Left lung (tissue), 10 donors: Measurements from ENCODE around the gene CASP10. TPM values are rescaled to one million over a fixed set of nuclear protein-coding genes. Genes with fewer than 3 reads are reported as not detected.

ENCODE experiments used
- ATAC-seq: fragments of 200-7000 bp; cut with Tn5 transposase; one replicate; pipeline ENCODE4 v1.9.1; 2020; ENCODE audit warnings: moderate library complexity
- DNase-seq, 4 donors: peaks; one replicate each; pipeline ENCODE4 v3.0.0-alpha.2; 2013 to 2020
- H3K27ac ChIP-seq, 2 donors: fragments of 200-600 bp; sonication (generic) in 1 of 2; one replicate each; pipeline versions ENCODE4 v1.5.0 to v1.8.0; 2020 to 2021
- H3K27me3 ChIP-seq, 2 donors: fragments of 200-600 bp; sonication (generic) in 1 of 2; one replicate each; pipeline versions ENCODE4 v1.5.0 to v1.8.0; 2020 to 2021
- H3K36me3 ChIP-seq, 2 donors: fragments of 200-600 bp; sonication (generic) in 1 of 2; one replicate each; pipeline versions ENCODE4 v1.5.0 to v1.8.0; 2020 to 2021
- H3K4me1 ChIP-seq, 2 donors: fragments of 200-600 bp; one replicate each; pipeline ENCODE4 v1.8.0; 2021
- H3K4me3 ChIP-seq, 2 donors: fragments of 200-600 bp; sonication (generic) in 1 of 2; one replicate each; pipeline versions ENCODE4 v1.5.0 to v1.8.0; 2020 to 2021; ENCODE audit warnings: mild to moderate bottlenecking in 1 of 2
- H3K9me3 ChIP-seq, 2 donors: fragments of 200-600 bp; sonication (generic) in 1 of 2; one replicate each; pipeline versions ENCODE4 v1.5.0 to v1.8.0; 2020 to 2021
- CTCF ChIP-seq, 2 donors: fragments of 200-600 bp; sonication (generic) in 1 of 2; IDR thresholded peaks; one replicate each; pipeline versions ENCODE4 v1.5.0 to v1.8.0; 2021; ENCODE audit warnings: antibody characterized with exemption in 2 of 2
- intact Hi-C, 2 donors: fragments of 100-400 bp; cut with DNase I; formaldehyde crosslinking; loops; one replicate each; pipeline versions ENCODE4 v1.11.2 to v1.14.2; 2022
- polyA plus RNA-seq, 6 donors: library from polyadenylated mRNA; unstranded; fragments of 120-200 nt; gene quantifications; one replicate each; pipeline ENCODE4 v1.2.1, GENCODE V29; 2013; ENCODE audit not compliant: insufficient read length in 6 of 6
- total RNA-seq, 2 donors: library from RNA; stranded (reverse); fragmentation: NEBNext Ultra II Directional; extraction: Animal tissue kit (Norgen Biotek cat#: 25700); gene quantifications; one replicate each; pipeline ENCODE4 v1.2.1, GENCODE V29; 2021
- donor health status: DM: no; HTN: yes; CAD: no.
- donor health status: DM: no; HTN: no; CAD: no.

The CASP10 gene
- total and polyA plus RNA-seq, 8 donors = 14.6 to 31.5 (median 17.8) TPM

DNA sequence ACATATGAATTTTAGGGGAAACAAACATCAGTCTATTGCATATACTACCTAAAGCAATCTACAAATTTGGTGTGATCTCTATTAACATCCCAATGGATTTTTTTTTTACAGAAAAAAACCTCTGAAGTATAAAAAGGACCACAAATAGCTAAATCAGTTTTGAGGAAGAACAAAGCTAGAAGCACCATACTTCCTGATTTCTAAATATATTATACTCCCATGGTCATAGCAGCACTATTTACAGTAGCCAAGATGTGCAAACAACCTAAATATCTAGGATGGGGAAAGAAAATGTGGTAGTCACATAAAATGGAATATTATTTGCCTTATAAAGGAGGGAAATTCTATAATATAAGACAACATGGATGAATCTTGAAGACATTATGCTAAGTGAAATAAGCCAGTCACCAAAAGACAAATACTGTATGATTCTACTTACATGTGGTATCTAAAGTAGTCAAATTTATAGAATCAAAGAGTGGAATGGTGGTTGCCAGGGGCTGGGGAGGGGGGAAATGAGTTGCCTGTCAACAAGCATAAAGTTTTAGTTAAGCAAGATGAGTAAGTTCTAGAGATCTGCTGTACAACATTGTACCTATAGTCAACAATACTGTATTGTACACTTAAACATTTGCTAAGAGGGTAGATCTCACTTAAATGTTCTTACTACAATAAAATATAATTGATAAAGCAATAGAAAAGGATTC, 59.8 kb downstream of the CASP10 start:
- Histone ChIP-seq H3K27ac (no peak overlapping the region), H3K4me1 (peaks cover 0 to 40% of the 10 kb centered on the region in 2 donors), H3K4me3 (no peak overlapping the region), H3K9me3 (no peaks in the 10 kb centered on the region), H3K27me3 (no peaks in the 10 kb centered on the region), H3K36me3 (no peaks in the 10 kb centered on the region)
- no peak for DNase-seq
- intact Hi-C loops = no loop called here
- TF ChIP-seq CTCF (IDR thresholded peaks at IDR 0.05) = no peak
- no peak for ATAC-seq

GRCh38 chr2:201244829-201245228, 61.9 kb downstream of the CASP10 start:
- no peak overlapping the region for H3K27ac ChIP-seq
- H3K4me3 ChIP-seq = no peak overlapping the region
- intact Hi-C loops = no loop called here
- TF ChIP-seq CTCF (IDR thresholded peaks at IDR 0.05) = no peak
- no peaks in the 10 kb centered on the region for H3K27me3 ChIP-seq
- no peak for ATAC-seq
- H3K9me3 ChIP-seq = no peaks in the 10 kb centered on the region
- peaks cover 0 to 27% of the 10 kb centered on the region in 2 donors for H3K4me1 ChIP-seq
- DNase-seq = no peak
- H3K36me3 ChIP-seq = no peaks in the 10 kb centered on the region

GRCh38 chr2:201246280-201246679, 63.3 kb downstream of the CASP10 start:
- no peak for TF ChIP-seq CTCF (IDR thresholded peaks at IDR 0.05)

GRCh38 chr2:201248288-201248844, 65.4 kb downstream of the CASP10 start:
- intact Hi-C loops = no loop called here
- no peaks in the 10 kb centered on the region for H3K9me3 ChIP-seq
- no peak overlapping the region for H3K4me3 ChIP-seq
- ATAC-seq (no peak), DNase-seq (no peak)
- no peaks in the 10 kb centered on the region for H3K36me3 ChIP-seq
- no peak for TF ChIP-seq CTCF (IDR thresholded peaks at IDR 0.05)
- H3K4me1 ChIP-seq = peaks cover 0 to 19% of the 10 kb centered on the region in 2 donors
- H3K27ac ChIP-seq = no peak overlapping the region
- H3K27me3 ChIP-seq = no peaks in the 10 kb centered on the region

More at GRCh38 chr2:201246280-201246679, 63.3 kb downstream of the CASP10 start:
- Histone ChIP-seq H3K27me3 (no peaks in the 10 kb centered on the region), H3K4me1 (peaks cover 0 to 21% of the 10 kb centered on the region in 2 donors), H3K9me3 (no peaks in the 10 kb centered on the region), H3K4me3 (no peak overlapping the region), H3K27ac (peak overlapping the region in 1 of 2 donors; percentile 7), H3K36me3 (no peaks in the 10 kb centered on the region)
- ATAC-seq (peak; percentile 33), DNase-seq (no peak)
- intact Hi-C loops = no loop called here

- H3K36me3 ChIP-seq = no peaks in the 10 kb centered on the region
- intact Hi-C loops = no loop called here
- TF ChIP-seq CTCF (IDR thresholded peaks at IDR 0.05) = no peak
- no peaks in the 10 kb centered on the region for H3K27me3 ChIP-seq
- no peaks in the 10 kb centered on the region for H3K9me3 ChIP-seq
- peaks cover 0 to 34% of the 10 kb centered on the region in 2 donors for H3K4me1 ChIP-seq
- no peak for DNase-seq
- no peak overlapping the region for H3K27ac ChIP-seq
- ATAC-seq = no peak
- no peak overlapping the region for H3K4me3 ChIP-seq
Measured at GRCh38 chr2:201249889-201250288, 66.9 kb downstream of the CASP10 start.
